ENCODE results near the gene NACAD.

DNA sequence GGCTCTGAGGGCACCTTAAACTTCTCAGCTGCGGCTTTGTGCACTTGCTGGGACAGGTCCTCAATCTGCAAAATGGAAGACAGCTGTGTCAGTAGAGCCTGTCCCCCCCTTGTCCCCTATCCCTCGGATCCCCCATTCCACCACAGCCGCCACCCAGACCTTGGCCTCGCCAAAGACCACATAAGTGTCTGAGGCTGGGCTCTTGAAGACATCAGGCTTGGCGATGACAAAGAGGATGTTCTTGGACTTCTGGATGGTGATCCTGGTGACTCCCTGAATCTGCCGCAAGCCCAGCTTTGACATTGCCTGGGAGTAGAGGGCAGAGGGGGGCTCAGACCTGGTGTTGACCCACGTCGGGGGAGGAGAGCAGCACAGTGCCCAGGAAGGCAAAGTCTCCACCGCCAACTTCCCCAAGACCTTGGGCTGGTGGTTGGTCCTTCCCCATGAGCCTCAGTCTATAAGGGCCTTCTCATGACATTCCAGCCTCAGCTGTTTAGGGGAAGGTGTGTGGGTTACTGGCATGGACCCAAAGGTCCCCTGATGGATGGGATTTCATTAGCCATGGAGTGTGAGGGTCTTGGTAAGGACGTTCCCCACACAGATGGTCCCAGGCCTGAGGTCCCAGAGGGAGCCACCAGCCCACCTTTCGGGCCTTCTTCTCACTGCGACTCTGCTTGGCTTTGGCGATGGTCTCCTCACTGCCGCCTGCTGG lies 7.7 kb downstream of the NACAD start:
- TF ChIP-seq, protein P1, sequence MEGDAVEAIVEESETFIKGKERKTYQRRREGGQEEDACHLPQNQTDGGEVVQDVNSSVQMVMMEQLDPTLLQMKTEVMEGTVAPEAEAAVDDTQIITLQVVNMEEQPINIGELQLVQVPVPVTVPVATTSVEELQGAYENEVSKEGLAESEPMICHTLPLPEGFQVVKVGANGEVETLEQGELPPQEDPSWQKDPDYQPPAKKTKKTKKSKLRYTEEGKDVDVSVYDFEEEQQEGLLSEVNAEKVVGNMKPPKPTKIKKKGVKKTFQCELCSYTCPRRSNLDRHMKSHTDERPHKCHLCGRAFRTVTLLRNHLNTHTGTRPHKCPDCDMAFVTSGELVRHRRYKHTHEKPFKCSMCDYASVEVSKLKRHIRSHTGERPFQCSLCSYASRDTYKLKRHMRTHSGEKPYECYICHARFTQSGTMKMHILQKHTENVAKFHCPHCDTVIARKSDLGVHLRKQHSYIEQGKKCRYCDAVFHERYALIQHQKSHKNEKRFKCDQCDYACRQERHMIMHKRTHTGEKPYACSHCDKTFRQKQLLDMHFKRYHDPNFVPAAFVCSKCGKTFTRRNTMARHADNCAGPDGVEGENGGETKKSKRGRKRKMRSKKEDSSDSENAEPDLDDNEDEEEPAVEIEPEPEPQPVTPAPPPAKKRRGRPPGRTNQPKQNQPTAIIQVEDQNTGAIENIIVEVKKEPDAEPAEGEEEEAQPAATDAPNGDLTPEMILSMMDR (IDR thresholded peaks at IDR 0.05), result no peak
- no peak for TF ChIP-seq POLR2A (IDR thresholded peaks at IDR 0.05)
